NCI-H526 (cell line): Measurements from ENCODE around the gene SLC17A9.
A peak's percentile ranks its signal among the peaks of the same experiment; 100 is the strongest.
"Not testable (repeated sequence)": the region's sequence is repeated elsewhere in the genome, so short reads cannot be mapped to it uniquely, and the experiment has no call there.

Experiments
- DNase-seq, 2 experiments: peaks; one replicate each; lab custom pipeline; 2025; lab: John Stamatoyannopoulos, UW

SLC17A9 gene

GRCh38 chr20:62920039-62920645, 32.4 kb upstream of the SLC17A9 start:
- DNase-seq: no peak

GRCh38 chr20:62921119-62921687, 31.3 kb upstream of the SLC17A9 start:
- peak; percentile 55 to 82 for DNase-seq

- DNase-seq: no peak
Measured at GRCh38 chr20:62922451-62922921, 30.0 kb upstream of the SLC17A9 start.

- DNase-seq: not testable (repeated sequence)
Measured at GRCh38 chr20:62923059-62923668, 29.3 kb upstream of the SLC17A9 start.

- no peak for DNase-seq
Measured at GRCh38 chr20:62923669-62924441, 28.7 kb upstream of the SLC17A9 start.

GRCh38 chr20:62924442-62925075, 27.9 kb upstream of the SLC17A9 start:
- peak; percentile 9 to 61 for DNase-seq

GRCh38 chr20:62925076-62925419, 27.5 kb upstream of the SLC17A9 start:
- no peak for DNase-seq

GRCh38 chr20:62925420-62926228, 26.9 kb upstream of the SLC17A9 start:
- peak; percentile 29 to 67 for DNase-seq

- DNase-seq: peak; percentile 70 to 97
Measured at GRCh38 chr20:62926229-62927127, 26.0 kb upstream of the SLC17A9 start, which contains the start of gene DIDO1. Gene DIDO1 (minus strand): TSS chr20:62926505.

GRCh38 chr20:62927128-62927705, 25.3 kb upstream of the SLC17A9 start:
- no peak for DNase-seq

- DNase-seq: no peak
Measured at GRCh38 chr20:62928246-62928939, 24.1 kb upstream of the SLC17A9 start.

- DNase-seq: no peak
Measured at GRCh38 chr20:62929051-62929538, 23.4 kb upstream of the SLC17A9 start.

GRCh38 chr20:62931464-62931863, 21.0 kb upstream of the SLC17A9 start:
- DNase-seq: no peak

GRCh38 chr20:62933966-62934365, 18.5 kb upstream of the SLC17A9 start:
- no peak for DNase-seq

- no peak for DNase-seq
Measured at GRCh38 chr20:62935204-62935967, 17.1 kb upstream of the SLC17A9 start.

GRCh38 chr20:62935968-62936585, 16.4 kb upstream of the SLC17A9 start:
- DNase-seq: no peak

GRCh38 chr20:62937268-62938104, 15.0 kb upstream of the SLC17A9 start:
- DNase-seq: peak; percentile 81 to 98
